HG02885 (cell line): ENCODE data around the gene GALNT18.

ENCODE experiments used
- ATAC-seq: cut with Tn5 transposase; IDR thresholded peaks from one replicate; pipeline ENCODE4 v1.9.1; 2021; ENCODE audit warnings: mild to moderate bottlenecking; ENCODE audit not compliant: unreplicated experiment, poor library complexity

The GALNT18 gene

DNA sequence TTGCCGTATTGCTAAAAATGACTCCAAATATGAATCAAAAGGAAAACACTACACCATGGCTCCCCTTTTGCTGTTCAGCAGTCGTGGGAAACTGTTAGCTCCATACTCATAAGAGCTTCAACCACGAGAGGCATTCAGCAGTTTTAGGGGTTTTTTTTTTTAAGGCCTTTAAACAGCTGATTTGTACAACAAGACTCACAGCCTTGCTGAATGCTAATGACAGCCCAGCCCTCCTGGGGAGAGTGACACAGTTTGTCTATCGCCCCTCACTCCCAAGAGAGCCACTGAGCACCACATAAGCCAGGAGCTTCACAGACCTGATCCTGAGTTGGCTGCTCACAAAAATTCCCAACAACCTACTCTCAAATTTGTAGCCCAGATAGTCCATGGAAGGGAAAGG lies 32.4 kb downstream of the GALNT18 start:
- ATAC-seq: no peak

DNA sequence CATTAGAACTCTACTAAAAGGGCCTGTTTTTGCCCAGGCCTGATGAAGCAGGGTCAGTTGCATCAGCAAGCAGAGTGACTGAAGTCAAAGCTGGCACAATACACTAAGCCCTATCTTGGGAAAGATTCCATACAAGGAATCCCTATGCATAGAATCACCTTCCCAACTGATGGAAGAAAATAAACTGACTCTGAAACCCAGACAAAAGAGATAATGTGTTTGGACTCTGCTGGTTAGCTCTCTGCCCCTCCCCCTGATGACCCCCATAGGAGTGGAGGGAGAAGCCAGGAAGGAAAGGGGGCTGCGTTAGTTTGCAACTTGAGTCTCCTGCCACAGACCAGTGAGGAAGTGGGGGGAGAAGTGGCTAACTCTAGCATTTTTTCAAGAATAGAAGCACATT lies 32.9 kb downstream of the GALNT18 start:
- no peak for ATAC-seq

DNA sequence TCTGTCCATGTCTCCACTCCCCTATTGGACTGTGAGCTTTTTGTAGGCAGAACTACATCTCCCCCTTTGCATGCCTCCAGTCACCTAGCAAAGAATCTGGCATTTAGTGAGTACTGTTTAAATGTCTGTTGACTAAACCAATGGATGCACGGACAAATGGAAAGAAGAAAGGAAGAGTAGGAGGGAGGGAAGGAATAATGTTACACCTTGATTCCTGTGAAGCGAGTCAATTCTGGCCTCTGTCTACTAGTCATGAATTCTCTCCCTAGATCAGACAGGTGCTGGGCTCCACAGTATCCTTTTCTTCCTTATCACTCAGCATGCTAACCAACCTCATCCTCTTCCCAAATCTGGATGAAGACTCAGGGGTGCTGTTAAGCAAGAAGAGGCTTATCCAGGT lies 33.6 kb downstream of the GALNT18 start:
- no peak for ATAC-seq

DNA sequence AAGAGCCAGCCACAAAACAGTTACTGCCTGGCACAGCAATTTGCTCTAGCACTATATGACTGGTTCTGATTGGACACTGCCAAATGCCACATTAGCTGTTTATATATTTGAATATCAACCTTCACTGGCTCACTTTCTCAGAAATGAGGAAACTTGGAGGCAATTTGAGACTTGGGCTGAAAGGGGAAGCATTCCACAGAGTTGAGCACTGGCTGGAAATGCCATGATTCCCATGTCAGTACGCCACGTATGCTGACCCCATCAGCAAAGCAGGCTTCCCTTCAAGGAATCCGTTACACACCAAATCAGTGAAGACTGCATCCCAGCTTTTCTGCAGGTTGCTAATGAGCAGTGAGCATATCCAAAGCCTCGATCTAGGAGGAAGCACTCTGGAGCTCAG lies 34.7 kb downstream of the GALNT18 start:
- ATAC-seq: no peak

DNA sequence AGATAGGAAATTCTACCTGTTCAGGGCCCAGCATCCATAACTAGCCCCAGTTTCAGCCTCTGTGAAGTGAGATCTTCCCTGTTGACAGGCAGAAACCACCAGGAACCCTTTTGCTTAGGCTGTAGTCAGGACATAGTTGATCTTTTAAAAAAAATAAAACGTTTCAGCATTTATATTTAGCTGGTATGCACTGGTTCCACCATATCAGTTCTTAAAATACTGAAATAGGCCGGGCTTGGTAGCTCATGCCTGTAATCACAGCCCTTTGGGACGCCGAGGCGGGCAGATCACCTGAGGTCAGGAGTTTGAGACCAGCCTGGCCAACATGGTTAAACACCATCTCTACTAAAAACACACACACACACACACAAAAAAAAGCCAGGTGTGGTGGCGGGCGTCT lies 35.3 kb downstream of the GALNT18 start:
- ATAC-seq: no peak

DNA sequence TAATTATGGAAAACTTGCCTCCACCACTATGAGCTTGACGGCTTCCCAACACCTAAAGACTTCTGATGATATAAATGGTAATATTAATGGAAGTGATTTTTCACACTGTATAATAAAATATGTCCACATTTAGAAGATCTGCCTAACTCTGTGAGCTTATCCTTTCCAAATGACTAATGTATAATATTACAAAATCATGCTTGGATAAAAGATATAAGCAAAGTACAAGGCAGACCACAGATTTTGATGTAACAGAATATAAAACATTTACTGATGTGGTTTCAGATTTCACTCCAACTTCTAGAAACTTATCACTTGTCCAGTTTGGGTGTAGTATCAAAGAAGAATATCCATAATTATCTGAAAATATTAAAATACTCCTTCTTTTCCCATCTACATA lies 36.9 kb downstream of the GALNT18 start:
- ATAC-seq: no peak

DNA sequence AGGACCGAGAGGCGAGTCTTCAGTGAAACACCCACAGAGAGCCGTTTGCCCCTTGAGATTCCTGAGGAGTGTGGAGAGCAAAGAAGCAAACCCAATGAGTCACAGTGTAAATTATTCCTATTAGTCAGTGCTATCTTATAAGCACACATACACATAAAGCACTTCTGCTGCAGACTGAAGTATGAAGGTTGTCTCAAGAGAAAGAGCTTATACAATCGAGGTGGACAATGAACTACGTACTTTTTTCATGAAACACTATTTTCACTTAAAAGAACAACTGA lies 37.3 kb downstream of the GALNT18 start:
- ATAC-seq: no peak

DNA sequence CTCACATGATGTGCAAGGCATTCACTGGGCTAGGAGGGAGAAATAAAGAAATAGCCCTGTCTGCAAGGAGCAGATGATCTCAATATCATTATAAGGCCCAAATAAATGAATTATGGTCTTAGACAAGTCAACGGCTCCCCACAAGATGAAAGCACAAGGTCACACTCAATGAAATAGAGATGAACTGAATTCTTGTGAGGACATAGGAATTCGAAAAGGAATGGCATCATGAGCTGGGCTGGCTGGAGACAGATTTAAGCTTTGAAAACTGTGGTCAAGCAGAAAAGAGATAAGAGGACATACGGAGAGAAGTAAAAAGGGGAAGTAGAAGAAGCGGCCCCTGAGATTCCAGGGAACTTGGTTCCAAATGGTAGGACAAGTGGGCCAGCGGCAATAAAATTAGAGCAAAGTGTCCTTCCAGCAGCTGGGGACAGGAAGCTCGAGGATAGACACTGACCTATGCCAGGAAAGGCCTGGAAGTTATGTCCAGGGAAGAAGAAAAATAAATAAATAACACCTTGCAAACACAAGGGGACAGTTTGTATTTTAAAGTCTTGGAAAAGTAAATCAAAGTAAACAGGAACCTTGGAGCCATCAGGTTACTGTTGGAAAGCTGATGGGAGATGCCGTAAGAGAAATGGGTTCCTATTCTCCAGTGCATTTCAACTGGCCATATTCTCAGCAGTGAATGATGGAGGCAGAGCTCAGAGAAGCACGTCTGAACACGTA lies 37.8 kb downstream of the GALNT18 start:
- no peak for ATAC-seq

DNA sequence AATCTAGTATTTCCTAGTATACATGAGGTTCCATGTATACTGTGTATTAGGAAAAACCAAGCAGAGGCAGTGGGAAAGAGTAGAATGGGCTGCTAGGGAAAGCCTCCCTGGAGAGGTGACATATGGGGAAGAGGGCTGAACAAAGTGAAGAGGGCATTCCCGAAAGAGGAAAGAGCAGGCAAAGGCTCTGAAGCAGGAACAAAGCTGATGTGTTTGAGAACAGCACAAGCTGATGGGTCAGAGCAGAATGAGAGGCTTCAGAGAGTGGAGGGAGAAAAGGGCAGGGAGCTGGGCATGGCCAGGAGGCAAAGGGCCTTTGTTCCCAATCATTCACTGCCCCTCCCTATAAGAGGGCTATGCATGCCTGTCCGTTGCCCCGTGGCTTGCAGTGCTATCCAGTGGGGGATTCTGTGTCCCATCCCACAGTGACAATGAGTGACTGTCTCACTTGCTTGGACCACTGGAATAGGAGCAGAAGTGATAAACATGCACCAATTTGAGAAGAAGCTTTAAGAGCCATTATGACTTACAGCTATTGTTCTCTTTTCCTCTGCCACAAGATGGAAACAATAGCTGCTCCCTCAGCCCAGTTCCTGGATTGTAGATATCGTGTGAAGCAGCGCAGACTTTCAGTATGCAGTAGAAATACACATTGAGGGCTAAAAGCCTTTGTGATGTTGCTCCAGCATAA lies 39.6 kb downstream of the GALNT18 start:
- no peak for ATAC-seq

DNA sequence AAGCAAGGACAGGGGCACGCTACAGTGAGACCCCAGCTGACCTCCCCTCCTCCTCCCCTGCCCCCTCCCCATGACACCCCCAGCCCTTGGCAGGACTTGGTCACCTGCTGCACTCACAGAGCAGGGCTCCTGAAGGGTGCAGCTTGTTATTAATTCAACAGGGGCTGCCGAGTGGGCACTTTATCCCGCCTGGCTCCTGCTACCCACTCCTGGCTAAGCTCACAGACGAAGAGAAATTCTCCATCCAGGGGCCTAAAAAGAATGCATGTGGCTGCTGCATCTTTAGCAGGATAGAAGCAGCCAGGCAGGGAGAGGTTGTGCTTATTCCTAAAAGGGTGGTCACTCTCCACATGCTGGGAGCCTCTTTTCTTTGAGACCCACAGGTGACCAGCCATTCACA lies 40.3 kb downstream of the GALNT18 start:
- no peak for ATAC-seq

DNA sequence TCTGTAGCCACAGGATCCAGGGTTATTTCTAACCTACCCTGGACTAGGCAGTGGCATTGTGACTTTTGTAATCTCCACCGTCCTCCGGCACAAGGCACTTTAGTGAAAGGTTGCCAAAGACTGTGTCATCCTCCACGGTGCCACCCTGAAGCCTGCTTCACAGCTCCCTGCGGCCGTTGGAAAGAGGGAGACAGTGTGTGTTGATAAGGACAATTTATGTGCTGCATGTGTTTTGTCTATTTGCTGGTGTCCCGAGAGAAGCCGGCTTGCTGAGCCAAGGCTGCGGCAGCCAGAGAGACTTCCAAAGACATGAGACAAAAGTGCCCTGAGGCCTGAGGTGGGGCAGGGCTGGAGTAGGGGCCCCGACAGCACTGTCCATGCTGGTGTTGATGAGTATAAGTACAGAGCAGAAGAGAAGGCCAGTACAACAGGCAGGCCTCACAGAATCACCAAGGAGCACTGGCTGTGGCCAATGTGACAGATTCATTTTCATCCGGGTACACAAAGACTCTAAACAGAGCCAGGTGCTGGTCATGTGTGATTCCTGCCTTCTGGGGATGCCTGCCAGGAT lies 40.9 kb downstream of the GALNT18 start:
- ATAC-seq: no peak

DNA sequence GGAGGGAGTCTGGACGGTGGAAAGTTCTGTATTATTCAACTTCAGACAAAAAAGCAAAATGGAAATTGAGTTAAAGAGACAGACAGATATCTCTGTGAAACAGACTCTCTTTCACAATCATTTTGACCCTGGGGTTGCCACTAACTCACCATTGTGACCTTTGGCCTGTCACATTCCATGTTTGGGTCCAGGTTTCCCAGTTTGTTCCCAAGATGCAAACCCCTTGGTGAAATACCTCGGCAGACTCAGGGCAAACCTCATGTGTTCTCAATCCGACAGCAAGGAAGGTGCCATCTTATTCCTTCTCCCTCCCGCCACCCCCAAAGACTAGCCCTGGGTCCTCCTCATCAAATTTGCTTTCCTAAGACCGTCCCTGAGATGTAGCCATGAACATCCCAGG lies 41.8 kb downstream of the GALNT18 start:
- ATAC-seq: no peak

DNA sequence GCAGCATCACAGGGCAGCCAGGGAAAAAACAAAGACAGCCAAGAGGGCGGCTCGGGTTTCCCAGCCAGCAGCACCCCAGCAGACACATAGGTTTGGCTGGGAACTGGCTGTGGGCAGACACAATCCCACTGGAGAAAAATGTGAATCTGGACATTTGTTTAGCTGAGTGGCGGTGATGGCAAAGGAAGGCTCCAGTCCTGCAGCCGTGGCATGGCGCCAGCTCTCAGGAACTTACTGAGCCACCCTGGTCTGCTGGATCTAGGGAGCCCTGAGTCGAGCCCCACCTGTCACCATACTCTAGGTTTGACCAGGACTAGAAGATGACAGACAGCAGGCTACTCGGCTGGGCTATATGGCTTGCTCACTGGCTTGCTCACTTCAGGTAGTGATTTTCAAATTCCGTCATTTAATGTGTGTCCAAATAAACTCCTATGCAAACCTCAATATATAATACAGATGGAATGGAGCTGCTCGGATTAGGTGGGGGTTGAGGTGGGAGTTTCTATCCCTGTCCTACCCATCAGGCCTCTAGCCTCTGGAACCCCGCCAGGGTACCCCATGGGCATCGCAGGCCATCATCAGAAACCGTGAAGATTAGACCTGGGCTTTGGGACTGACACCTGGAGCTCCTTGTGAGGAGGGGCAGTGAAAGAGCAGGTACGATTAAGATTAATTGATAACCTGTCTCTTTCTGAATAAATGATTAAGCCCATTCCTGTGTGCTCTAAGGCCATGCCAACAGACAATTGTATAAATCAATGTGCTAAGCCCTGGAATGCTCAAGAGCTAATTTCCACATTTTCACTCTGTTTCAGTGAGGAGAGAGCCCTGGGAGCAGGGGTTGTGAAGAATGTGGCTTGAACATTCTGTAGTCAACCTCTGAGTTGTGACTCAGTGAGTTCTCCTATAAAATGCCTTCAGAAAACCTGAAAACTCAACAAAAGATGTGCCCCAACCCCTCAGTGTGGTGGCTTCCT lies 42.5 kb downstream of the GALNT18 start:
- ATAC-seq: no peak

DNA sequence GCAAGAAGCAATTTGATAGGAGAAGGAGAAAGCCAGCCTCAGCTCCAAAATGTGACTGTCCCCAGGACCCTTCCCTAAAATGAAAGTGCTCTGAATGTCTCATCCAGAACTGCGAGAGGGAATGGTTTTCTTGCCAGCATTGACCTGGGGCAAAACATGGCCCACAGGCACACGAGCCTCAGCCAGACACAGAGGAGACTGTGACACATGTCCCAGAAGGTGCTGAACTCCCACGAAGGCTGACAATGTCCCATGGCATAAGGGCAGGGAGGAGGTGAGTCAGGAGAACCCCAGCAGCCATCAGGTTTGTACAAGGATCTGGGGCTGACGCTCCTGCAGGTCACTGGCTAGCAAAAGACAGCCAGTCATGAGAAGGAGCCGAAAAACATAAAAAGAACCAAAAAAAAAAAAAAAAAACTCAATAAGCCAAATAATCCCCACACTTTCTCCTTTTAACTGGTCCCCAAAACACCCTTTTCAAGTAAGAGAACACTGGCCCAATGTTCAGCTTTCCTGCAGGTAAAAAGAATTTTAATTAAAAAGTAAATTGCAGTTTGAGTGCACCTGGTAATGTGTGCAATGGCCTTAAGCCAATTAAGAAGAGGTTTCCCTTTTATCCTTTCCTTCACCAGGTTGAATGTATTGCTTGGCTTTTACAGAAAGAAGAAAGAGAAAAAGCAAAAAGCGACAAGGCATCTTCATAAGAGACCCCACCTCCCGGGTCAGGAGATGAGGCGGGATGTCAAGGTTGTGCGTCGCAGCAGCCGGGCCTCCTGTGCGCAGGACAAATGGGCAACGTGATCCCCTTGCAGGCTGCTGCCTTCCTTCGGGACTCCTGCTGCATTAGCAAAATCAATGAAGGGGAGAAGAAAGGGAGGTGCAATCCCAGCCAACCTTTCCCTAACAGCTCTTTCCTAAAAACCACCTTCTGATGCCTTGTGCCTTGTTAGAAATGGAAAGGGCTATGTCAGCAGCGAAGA lies 43.6 kb downstream of the GALNT18 start:
- no peak for ATAC-seq

DNA sequence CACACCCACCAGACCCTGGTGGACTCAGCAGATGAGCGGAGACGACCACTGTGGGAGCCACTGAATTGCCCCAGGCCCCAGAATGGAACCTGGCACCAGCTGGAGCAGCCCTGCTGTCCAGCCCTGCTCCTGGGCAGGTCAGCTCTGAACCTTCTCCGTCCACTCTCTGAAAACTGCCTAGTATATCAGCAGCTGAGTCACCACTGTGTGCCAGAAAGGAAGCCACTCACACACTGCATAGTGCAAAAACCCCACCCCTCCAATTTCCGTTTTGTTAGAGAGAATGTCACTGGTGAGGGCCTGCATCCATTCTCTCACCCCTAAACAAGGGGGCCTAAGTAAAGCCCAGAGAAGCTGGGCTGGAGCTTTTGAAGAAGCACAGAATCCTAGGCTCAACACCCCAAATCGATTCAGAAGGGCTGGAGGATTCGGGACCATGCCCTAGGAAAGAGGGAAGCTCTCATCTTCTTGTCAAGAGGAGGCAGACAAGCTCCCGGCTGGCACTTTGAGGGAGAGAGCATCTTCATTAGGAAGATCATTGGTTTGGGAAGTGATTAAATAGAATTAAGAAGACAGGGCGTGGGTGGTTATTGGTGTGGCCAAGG lies 44.5 kb downstream of the GALNT18 start:
- no peak for ATAC-seq

DNA sequence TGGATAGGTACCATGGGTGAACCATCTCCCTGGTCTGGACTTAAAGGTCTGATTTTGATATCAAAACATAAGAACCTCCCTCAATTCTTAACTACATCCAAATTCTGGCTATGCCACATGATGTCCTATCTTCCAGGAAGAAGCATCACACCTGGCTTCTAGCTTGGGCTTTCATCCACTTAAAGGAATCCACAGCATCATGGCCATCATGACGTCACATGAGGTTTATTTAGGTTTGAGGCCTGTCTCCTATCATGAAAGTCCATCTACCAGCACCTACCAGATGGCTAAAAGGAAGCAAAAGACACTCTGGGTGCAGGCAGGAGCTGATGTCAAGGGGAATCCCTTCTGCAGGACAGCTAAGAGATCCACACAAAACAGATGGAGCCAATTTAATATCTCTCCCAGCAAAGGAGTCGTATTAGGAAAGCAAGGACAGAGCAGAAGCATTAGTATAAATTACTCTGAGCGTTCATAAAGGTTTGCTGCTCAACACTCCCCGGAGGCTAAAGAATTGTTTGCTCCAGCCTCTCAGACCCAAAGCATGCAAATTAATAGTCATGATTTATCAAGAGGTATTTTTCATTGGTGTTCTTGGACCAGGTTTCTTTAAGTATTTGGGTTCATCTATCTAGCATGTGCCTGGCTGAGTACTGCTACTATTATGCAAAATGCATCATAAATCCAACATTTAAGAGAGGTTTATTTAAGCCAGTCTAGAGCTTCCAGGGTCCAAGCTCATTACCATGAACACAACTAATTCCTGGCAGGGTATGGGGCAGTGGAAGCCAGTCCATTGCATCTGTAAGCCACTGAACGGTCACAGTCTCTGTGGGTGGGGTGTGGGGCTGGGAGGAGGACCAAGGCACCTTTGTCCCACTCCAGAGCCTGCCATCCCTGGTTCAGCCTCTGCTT lies 47.2 kb downstream of the GALNT18 start:
- no peak for ATAC-seq

DNA sequence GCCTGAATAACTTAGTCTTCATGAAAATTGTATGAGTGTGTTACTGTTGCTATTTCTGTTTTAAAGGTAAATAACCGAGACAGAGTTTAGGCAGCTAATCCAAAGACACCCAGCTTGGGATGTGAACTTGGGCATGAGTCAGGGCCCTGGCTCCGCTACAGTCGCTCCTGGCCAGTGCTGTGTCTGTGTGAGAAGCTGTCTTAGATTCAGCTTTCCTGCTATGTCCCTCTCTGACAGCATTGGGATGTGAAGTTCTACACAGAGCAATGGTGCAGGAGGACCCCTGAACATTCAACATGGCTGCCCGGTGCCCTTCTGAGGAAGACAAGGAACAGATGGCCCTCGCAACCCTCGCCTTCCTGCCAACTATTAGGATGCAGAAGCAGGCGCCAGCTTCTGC lies 49.4 kb downstream of the GALNT18 start:
- no peak for ATAC-seq

DNA sequence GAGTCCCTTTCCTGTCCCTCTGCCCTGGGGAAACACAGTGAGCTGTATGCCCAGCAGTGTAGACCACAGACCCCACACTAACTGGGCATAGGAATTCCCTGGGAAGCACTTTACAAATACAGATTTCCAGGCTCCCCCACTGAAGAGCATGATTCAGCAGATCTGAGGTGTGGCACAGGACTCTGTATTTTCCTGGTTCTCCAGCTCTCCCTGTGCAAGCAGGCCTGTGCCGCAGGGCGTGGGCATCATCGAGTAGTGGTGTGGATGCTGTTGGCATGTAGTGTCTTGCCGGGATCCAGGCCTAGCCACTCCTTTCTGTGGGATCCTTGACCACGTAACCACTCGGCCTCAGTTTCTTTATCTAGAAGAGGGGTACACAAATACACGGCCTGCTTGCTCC lies 49.9 kb downstream of the GALNT18 start:
- ATAC-seq: no peak
